RWPE2 (cell line): ENCODE data around the gene SPATA4.

ENCODE experiments used
- ATAC-seq: fragments of 200-7000 bp; cut with Tn5 transposase; 3 replicates; pipeline ENCODE4 v1.9.1; 2021; ENCODE audit warnings: low read depth
- DNase-seq: peaks from one replicate; pipeline ENCODE4 v3.0.0-alpha.2; 2020; ENCODE audit warnings: low spot score
- H3K27ac ChIP-seq: fragments of 450-650 bp; 2 replicates; pipeline ENCODE4 v1.5.1; 2017; ENCODE audit warnings: mild to moderate bottlenecking; ENCODE audit not compliant: poor library complexity, severe bottlenecking
- H3K27me3 ChIP-seq: fragments of 250-450 bp; sonication (Bioruptor Pico); 2 replicates; pipeline ENCODE4 v1.5.1; 2021; ENCODE audit warnings: mild to moderate bottlenecking, moderate library complexity; ENCODE audit not compliant: insufficient read depth, poor library complexity, severe bottlenecking
- H3K36me3 ChIP-seq: fragments of 250-450 bp; sonication (Bioruptor Pico); 2 replicates; pipeline ENCODE4 v1.5.1; 2020; ENCODE audit warnings: low read depth, mild to moderate bottlenecking, moderate library complexity
- H3K4me1 ChIP-seq: fragments of 250-450 bp; sonication (Bioruptor Pico); 2 replicates; pipeline ENCODE4 v1.5.1; 2021; ENCODE audit warnings: mild to moderate bottlenecking, moderate library complexity; ENCODE audit not compliant: insufficient read depth, poor library complexity, severe bottlenecking
- H3K4me3 ChIP-seq: fragments of 250-450 bp; sonication (Bioruptor Pico); 2 replicates; pipeline ENCODE4 v1.5.1; 2021; ENCODE audit warnings: mild to moderate bottlenecking, moderate library complexity; ENCODE audit not compliant: severe bottlenecking
- H3K9me3 ChIP-seq: fragments of 250-450 bp; sonication (Bioruptor Pico); 2 replicates; pipeline ENCODE4 v1.5.1; 2021; ENCODE audit warnings: mild to moderate bottlenecking, moderate library complexity; ENCODE audit not compliant: severe bottlenecking
- CTCF ChIP-seq: fragments of 450-650 bp; IDR thresholded peaks from one replicate; pipeline ENCODE4 v1.5.1; 2017; ENCODE audit warnings: mild to moderate bottlenecking, moderate library complexity; ENCODE audit not compliant: poor library complexity, severe bottlenecking

Gene SPATA4

GRCh38 chr4:176186671-176187395, 8.6 kb downstream of the SPATA4 start:
- Histone ChIP-seq H3K36me3 (no peaks in the 10 kb centered on the region), H3K27me3 (no peaks in the 10 kb centered on the region), H3K4me1 (peaks cover 29% of the 10 kb centered on the region), H3K4me3 (no peak overlapping the region), H3K9me3 (no peaks in the 10 kb centered on the region), H3K27ac (no peak overlapping the region)
- no peak for ATAC-seq
- no peak for TF ChIP-seq CTCF
- DNase-seq = no peak

GRCh38 chr4:176186067-176186466, 9.3 kb downstream of the SPATA4 start:
- Histone ChIP-seq H3K4me3 (no peak overlapping the region), H3K27ac (no peak overlapping the region), H3K4me1 (peaks cover 27% of the 10 kb centered on the region), H3K27me3 (no peaks in the 10 kb centered on the region), H3K36me3 (no peaks in the 10 kb centered on the region), H3K9me3 (no peaks in the 10 kb centered on the region)
- DNase-seq (no peak), ATAC-seq (no peak)
- no peak for TF ChIP-seq CTCF

- DNase-seq = no peak
Measured at GRCh38 chr4:176185051-176185450, 10.3 kb downstream of the SPATA4 start.

GRCh38 chr4:176163041-176163440, 32.3 kb downstream of the SPATA4 start:
- H3K9me3 ChIP-seq = no peaks in the 10 kb centered on the region
- TF ChIP-seq CTCF = no peak
- no peak overlapping the region for H3K4me3 ChIP-seq
- no peak overlapping the region for H3K27ac ChIP-seq
- H3K27me3 ChIP-seq = no peaks in the 10 kb centered on the region
- no peak for DNase-seq
- H3K36me3 ChIP-seq = no peaks in the 10 kb centered on the region
- ATAC-seq = no peak
- no peaks in the 10 kb centered on the region for H3K4me1 ChIP-seq

More at GRCh38 chr4:176185051-176185450, 10.3 kb downstream of the SPATA4 start:
- ATAC-seq = peak; percentile 94
- H3K27me3 ChIP-seq = no peaks in the 10 kb centered on the region
- no peak overlapping the region for H3K27ac ChIP-seq
- no peaks in the 10 kb centered on the region for H3K9me3 ChIP-seq
- H3K4me1 ChIP-seq = peaks cover 27% of the 10 kb centered on the region
- H3K4me3 ChIP-seq = no peak overlapping the region
- no peak for TF ChIP-seq CTCF
- H3K36me3 ChIP-seq = no peaks in the 10 kb centered on the region

GRCh38 chr4:176156656-176157055, 38.7 kb downstream of the SPATA4 start:
- no peak for DNase-seq
- Histone ChIP-seq H3K4me1 (no peaks in the 10 kb centered on the region), H3K36me3 (no peaks in the 10 kb centered on the region), H3K9me3 (no peaks in the 10 kb centered on the region), H3K27me3 (no peaks in the 10 kb centered on the region), H3K27ac (no peak overlapping the region), H3K4me3 (no peak overlapping the region)
- TF ChIP-seq CTCF = no peak
- ATAC-seq = no peak
